Activated naive CD8-positive, alpha-beta T cell treated with anti-CD3 and anti-CD28 coated beads for 36 hours (primary cell): ENCODE results near the gene TMCO4. TPM values are rescaled to one million over a fixed set of nuclear protein-coding genes. Genes with fewer than 3 reads are reported as not detected.
"Not testable (repeated sequence)": the region's sequence is repeated elsewhere in the genome, so short reads cannot be mapped to it uniquely, and the experiment has no call there.

Experiments used
- DNase-seq: peaks from one replicate; pipeline ENCODE4 v3.0.0; 2021
- H3K27ac Mint-ChIP-seq: one replicate; pipeline ENCODE4 v1.8.0; 2022; ENCODE audit warnings: mild to moderate bottlenecking, moderate library complexity, mixed read lengths
- H3K27me3 Mint-ChIP-seq: one replicate; pipeline ENCODE4 v1.8.0; 2022; ENCODE audit warnings: mild to moderate bottlenecking, mixed read lengths
- H3K36me3 Mint-ChIP-seq: one replicate; pipeline ENCODE4 v1.8.0; 2021; ENCODE audit warnings: mild to moderate bottlenecking, mixed read lengths
- H3K4me1 Mint-ChIP-seq: one replicate; pipeline ENCODE4 v1.8.0; 2021; ENCODE audit warnings: mixed read lengths
- H3K4me3 Mint-ChIP-seq: one replicate; pipeline ENCODE4 v1.8.0; 2022; ENCODE audit warnings: mild to moderate bottlenecking, moderate library complexity, mixed read lengths
- H3K9me3 Mint-ChIP-seq: one replicate; pipeline ENCODE4 v1.8.0; 2022; ENCODE audit warnings: mixed read lengths
- total RNA-seq, 2 experiments: library from RNA; stranded (reverse); gene quantifications; one replicate each; pipeline ENCODE4 v1.2.3, GENCODE V29; 2021

Gene TMCO4
- total RNA-seq, 2 experiments from 2014 or later = 12.5 to 13.9 TPM

- H3K36me3 Mint-ChIP-seq, H3K4me1 Mint-ChIP-seq, DNase-seq, H3K9me3 Mint-ChIP-seq, H3K4me3 Mint-ChIP-seq, H3K27ac Mint-ChIP-seq: not testable (repeated sequence)
- peaks cover 13% of the 10 kb centered on the region for H3K27me3 Mint-ChIP-seq
Measured at GRCh38 chr1:19639228-19639627, 160.5 kb downstream of the TMCO4 start.

DNA sequence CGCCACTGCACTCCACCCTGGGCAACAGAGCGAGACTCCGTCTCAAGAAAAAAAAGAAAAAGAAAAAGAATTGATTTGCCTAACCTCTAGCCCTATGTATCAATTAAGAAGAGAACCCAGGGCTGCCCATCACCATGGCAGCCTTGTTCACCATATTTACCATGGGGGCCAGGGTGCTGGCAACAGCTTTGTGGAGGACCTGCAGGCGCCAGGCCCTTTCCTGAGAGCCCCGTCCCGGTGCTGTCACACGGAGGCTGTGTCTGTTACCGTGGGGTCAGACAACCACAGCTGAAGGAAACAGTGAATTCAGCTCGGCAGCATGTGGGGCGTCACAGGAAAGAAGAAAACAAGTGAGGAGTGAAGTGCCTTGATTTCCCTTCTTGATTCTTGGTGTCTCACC, 162.1 kb downstream of the TMCO4 start:
- Mint-ChIP-seq H3K4me3 (no peak overlapping the region), H3K36me3 (no peaks in the 10 kb centered on the region), H3K27ac (no peak overlapping the region), H3K9me3 (no peaks in the 10 kb centered on the region), H3K27me3 (peaks cover 4% of the 10 kb centered on the region), H3K4me1 (no peaks in the 10 kb centered on the region)
- no peak for DNase-seq

DNA sequence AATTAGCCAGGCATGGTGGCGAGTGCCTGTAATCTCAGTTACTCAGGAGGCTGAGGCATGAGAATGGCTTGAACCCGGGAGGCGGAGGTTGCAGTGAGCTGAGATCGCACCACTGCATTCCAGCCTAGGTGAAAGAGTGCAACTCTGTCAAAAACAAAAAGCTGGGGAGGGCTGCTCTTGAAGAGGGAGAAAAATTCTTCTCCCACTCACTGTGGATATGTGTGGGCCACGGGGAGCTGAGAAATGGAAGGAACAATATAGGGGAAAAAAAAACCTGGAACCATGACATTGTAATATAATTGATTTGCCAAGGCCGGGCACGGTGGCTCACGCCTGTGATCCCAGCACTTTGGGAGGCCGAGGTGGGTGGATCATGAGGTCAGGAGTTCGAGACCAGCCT, 163.0 kb downstream of the TMCO4 start:
- H3K4me3 Mint-ChIP-seq, H3K4me1 Mint-ChIP-seq, H3K27ac Mint-ChIP-seq, H3K27me3 Mint-ChIP-seq, DNase-seq, H3K9me3 Mint-ChIP-seq, H3K36me3 Mint-ChIP-seq: not testable (repeated sequence)

DNA sequence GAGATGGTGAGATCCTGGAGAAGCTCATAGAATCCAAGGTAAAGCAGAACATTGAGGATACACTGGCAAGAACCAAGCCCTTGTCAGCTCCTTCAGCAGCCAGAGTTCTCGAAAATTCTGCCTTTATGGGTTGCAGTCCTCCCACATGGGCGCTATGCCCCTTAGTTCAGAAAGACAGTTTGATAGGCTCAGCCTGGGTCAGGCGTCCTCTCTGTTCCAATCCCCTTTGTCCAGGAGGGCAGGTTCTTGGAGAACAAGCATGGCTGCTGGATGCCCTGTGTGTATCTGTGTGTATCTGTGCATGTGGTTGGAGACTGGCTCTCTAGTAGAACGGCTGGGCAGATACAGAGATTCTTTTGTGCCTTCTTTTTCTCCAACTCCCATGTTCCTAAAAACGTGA, 163.7 kb downstream of the TMCO4 start:
- Mint-ChIP-seq H3K27ac (no peak overlapping the region), H3K9me3 (no peaks in the 10 kb centered on the region), H3K36me3 (no peaks in the 10 kb centered on the region), H3K4me3 (no peak overlapping the region), H3K4me1 (no peaks in the 10 kb centered on the region), H3K27me3 (no peaks in the 10 kb centered on the region)
- DNase-seq = no peak

DNA sequence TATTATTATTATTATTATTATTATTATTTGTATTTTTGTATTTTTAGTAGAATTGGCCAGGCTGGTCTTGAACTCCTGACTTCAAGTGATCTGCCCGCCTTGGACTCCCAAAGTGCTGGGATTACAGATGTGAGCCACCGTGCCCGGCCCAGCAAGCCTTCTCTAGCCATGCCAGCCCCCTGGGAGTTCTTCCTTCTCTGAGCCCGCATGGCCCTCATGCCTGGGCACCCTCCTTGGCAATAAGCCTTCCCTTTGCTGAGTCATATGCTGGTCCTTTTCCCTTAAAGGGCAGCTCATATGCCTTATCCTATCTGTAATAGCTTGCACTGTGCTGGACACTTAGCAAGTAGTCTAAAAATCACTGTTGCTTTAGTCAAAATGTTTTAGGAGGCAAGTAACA, 164.1 kb downstream of the TMCO4 start:
- Mint-ChIP-seq H3K4me1 (no peaks in the 10 kb centered on the region), H3K27me3 (no peaks in the 10 kb centered on the region), H3K4me3 (no peak overlapping the region), H3K27ac (no peak overlapping the region), H3K9me3 (no peaks in the 10 kb centered on the region), H3K36me3 (no peaks in the 10 kb centered on the region)
- DNase-seq = no peak

GRCh38 chr1:19635064-19635463, 164.7 kb downstream of the TMCO4 start:
- not testable (repeated sequence) for DNase-seq, H3K9me3 Mint-ChIP-seq, H3K27ac Mint-ChIP-seq, H3K4me1 Mint-ChIP-seq, H3K4me3 Mint-ChIP-seq, H3K27me3 Mint-ChIP-seq, H3K36me3 Mint-ChIP-seq

GRCh38 chr1:19633106-19633505, 166.6 kb downstream of the TMCO4 start:
- Mint-ChIP-seq H3K4me1 (no peaks in the 10 kb centered on the region), H3K27ac (no peak overlapping the region), H3K4me3 (no peak overlapping the region), H3K27me3 (no peaks in the 10 kb centered on the region), H3K9me3 (no peaks in the 10 kb centered on the region), H3K36me3 (peaks cover 5% of the 10 kb centered on the region)
- no peak for DNase-seq

Other genes starting within 250 kb of the TMCO4 start
- 10 to 100 TPM; 20.0 to 22.0 TPM for gene NBL1, start 155.6 kb downstream of the TMCO4 start, total RNA-seq
- not detected for gene HTR6, start 135.0 kb downstream of the TMCO4 start, total RNA-seq
- gene RNF186, start 15.4 kb upstream of the TMCO4 start, total RNA-seq = not detected
- gene OTUD3, start 82.5 kb upstream of the TMCO4 start, total RNA-seq = 1 to 10 TPM; 6.2 to 7.3 TPM
- not detected for gene PLA2G2E, start 123.7 kb upstream of the TMCO4 start, total RNA-seq
- not detected for gene PLA2G2A, start 179.7 kb upstream of the TMCO4 start, total RNA-seq